GM12892 (cell line): ENCODE results near the gene TACC2.

ENCODE experiments used
- POLR2A ChIP-seq: IDR thresholded peaks from 2 replicates; pipeline ENCODE4 v1.6.1; 2011; ENCODE audit warnings: low read depth, low read length, control low read depth
- POLR2AphosphoS5 ChIP-seq: IDR thresholded peaks from 2 replicates; pipeline ENCODE4 v1.6.1; 2011; ENCODE audit warnings: low read depth, low read length, control low read depth

- TF ChIP-seq POLR2A (no peak), POLR2AphosphoS5 (no peak)
Observed at GRCh38 chr10:122206471-122207065, 217.6 kb downstream of the TACC2 start.
